Hindlimb muscle (tissue), 1 donor: ENCODE data around the gene TNNI2. TPM values are rescaled to one million over a fixed set of nuclear protein-coding genes. Genes with fewer than 3 reads are reported as not detected.

Experiments used
- DNase-seq: peaks from one replicate; pipeline ENCODE4 v3.0.0-alpha.2; 2013
- polyA plus RNA-seq: library from polyadenylated mRNA; unstranded; fragments of 120-200 nt; gene quantifications from one replicate; pipeline ENCODE4 v1.2.1, GENCODE V29; 2013; ENCODE audit not compliant: insufficient read length

TNNI2 gene
- polyA plus RNA-seq, 1 donor: 3,747 TPM

GRCh38 chr11:1847006-1847735 lies 8.4 kb downstream of the TNNI2 start:
- DNase-seq: no peak

GRCh38 chr11:1847926-1848639 lies 9.3 kb downstream of the TNNI2 start:
- no peak for DNase-seq

GRCh38 chr11:1848640-1849430 lies 10.1 kb downstream of the TNNI2 start:
- no peak for DNase-seq

- no peak for DNase-seq
These were observed 12.8 kb downstream of the TNNI2 start for GRCh38 chr11:1851468-1852180.

GRCh38 chr11:1852271-1852876 lies 13.6 kb downstream of the TNNI2 start:
- DNase-seq: no peak

- DNase-seq: no peak
These were observed 14.1 kb downstream of the TNNI2 start, which contains the start of gene LSP1 for GRCh38 chr11:1852877-1853276. Gene LSP1, plus strand, starts transcription at chr11:1853084. Its CDS starts 61 bp downstream, at chr11:1853145.

GRCh38 chr11:1853376-1854131 lies 14.8 kb downstream of the TNNI2 start:
- no peak for DNase-seq

GRCh38 chr11:1854132-1854948 lies 15.6 kb downstream of the TNNI2 start:
- no peak for DNase-seq

- DNase-seq: no peak
These were observed 16.4 kb downstream of the TNNI2 start for GRCh38 chr11:1854949-1855885.

GRCh38 chr11:1855886-1856265 lies 17.1 kb downstream of the TNNI2 start:
- no peak for DNase-seq

GRCh38 chr11:1856306-1857005 lies 17.7 kb downstream of the TNNI2 start:
- DNase-seq: no peak

GRCh38 chr11:1857064-1857463 lies 18.3 kb downstream of the TNNI2 start:
- no peak for DNase-seq

GRCh38 chr11:1858154-1858553 lies 19.4 kb downstream of the TNNI2 start:
- no peak for DNase-seq

- no peak for DNase-seq
These were observed 19.8 kb downstream of the TNNI2 start for GRCh38 chr11:1858576-1858975.

GRCh38 chr11:1859004-1859403 lies 20.2 kb downstream of the TNNI2 start:
- no peak for DNase-seq

GRCh38 chr11:1860108-1860507 lies 21.3 kb downstream of the TNNI2 start:
- no peak for DNase-seq

- no peak for DNase-seq
These were observed 22.9 kb downstream of the TNNI2 start for GRCh38 chr11:1861435-1862411.
